Measurements from ENCODE around the gene ZBTB14.
A peak's percentile ranks its signal among the peaks of the same experiment; 100 is the strongest.

Gene ZBTB14

GRCh38 chr18:5304232-5304631, 8.7 kb upstream of the ZBTB14 start:
- Histone ChIP-seq H3K4me1 (no peaks in the 10 kb centered on the region), H4K20me1 (no peaks in the 10 kb centered on the region), H3K36me3 (no peaks in the 10 kb centered on the region), H3K27ac (no peak overlapping the region), H3K4me3 (no peak overlapping the region), H3K9me3 (no peaks in the 10 kb centered on the region), H3K27me3 (no peaks in the 10 kb centered on the region), H3K9ac (no peak overlapping the region), H3K4me2 (no peak overlapping the region)
- no peak for TF ChIP-seq Cebpa-rat (IDR thresholded peaks at IDR 0.05)

GRCh38 chr18:5303636-5304035, 8.1 kb upstream of the ZBTB14 start:
- no peak overlapping the region for H3K9ac ChIP-seq
- no peak overlapping the region for H3K4me2 ChIP-seq
- no peak for TF ChIP-seq Cebpa-rat (IDR thresholded peaks at IDR 0.05)
- H3K4me3 ChIP-seq = no peak overlapping the region
- no peaks in the 10 kb centered on the region for H3K36me3 ChIP-seq
- no peak overlapping the region for H3K27ac ChIP-seq
- H4K20me1 ChIP-seq = no peaks in the 10 kb centered on the region
- no peaks in the 10 kb centered on the region for H3K9me3 ChIP-seq
- no peaks in the 10 kb centered on the region for H3K27me3 ChIP-seq
- H3K4me1 ChIP-seq = no peaks in the 10 kb centered on the region

- H3K4me2 ChIP-seq = no peak overlapping the region
- H4K20me1 ChIP-seq = no peaks in the 10 kb centered on the region
- H3K27me3 ChIP-seq = no peaks in the 10 kb centered on the region
- no peak overlapping the region for H3K4me3 ChIP-seq
- TF ChIP-seq Cebpa-rat (IDR thresholded peaks at IDR 0.05) = no peak
- no peak overlapping the region for H3K27ac ChIP-seq
- no peaks in the 10 kb centered on the region for H3K36me3 ChIP-seq
- no peak overlapping the region for H3K9ac ChIP-seq
- no peaks in the 10 kb centered on the region for H3K9me3 ChIP-seq
- no peaks in the 10 kb centered on the region for H3K4me1 ChIP-seq
These were observed 7.1 kb upstream of the ZBTB14 start for GRCh38 chr18:5302606-5303005.

- Histone ChIP-seq H3K4me3 (no peak overlapping the region), H3K9me3 (no peaks in the 10 kb centered on the region), H3K9ac (no peak overlapping the region), H3K4me1 (peaks cover 9% of the 10 kb centered on the region; the same call in 1 of the 2 replicates), H3K36me3 (no peaks in the 10 kb centered on the region), H3K4me2 (no peak overlapping the region), H3K27me3 (no peaks in the 10 kb centered on the region), H4K20me1 (no peaks in the 10 kb centered on the region), H3K27ac (no peak overlapping the region)
- TF ChIP-seq Cebpa-rat (IDR thresholded peaks at IDR 0.05) = no peak
These were observed 5.0 kb upstream of the ZBTB14 start for GRCh38 chr18:5300476-5301010.

- no peak for TF ChIP-seq Cebpa-rat (IDR thresholded peaks at IDR 0.05)
- Histone ChIP-seq H3K9ac (no peak overlapping the region), H3K27ac (no peak overlapping the region), H3K4me1 (peaks cover 19% of the 10 kb centered on the region), H3K27me3 (no peaks in the 10 kb centered on the region), H3K4me2 (no peak overlapping the region), H3K36me3 (no peaks in the 10 kb centered on the region), H3K4me3 (no peak overlapping the region), H4K20me1 (no peaks in the 10 kb centered on the region), H3K9me3 (no peaks in the 10 kb centered on the region)
These were observed 2.8 kb upstream of the ZBTB14 start for GRCh38 chr18:5298156-5298852.

GRCh38 chr18:5297597-5297996, 2.1 kb upstream of the ZBTB14 start:
- Histone ChIP-seq H3K9ac (no peak overlapping the region), H4K20me1 (no peaks in the 10 kb centered on the region), H3K36me3 (peaks cover 3% of the 10 kb centered on the region), H3K4me1 (peaks cover 21% of the 10 kb centered on the region), H3K27me3 (no peaks in the 10 kb centered on the region), H3K4me3 (no peak overlapping the region), H3K27ac (no peak overlapping the region), H3K9me3 (no peaks in the 10 kb centered on the region), H3K4me2 (no peak overlapping the region)
- TF ChIP-seq Cebpa-rat (IDR thresholded peaks at IDR 0.05) = no peak

GRCh38 chr18:5296706-5297320, 1.3 kb upstream of the ZBTB14 start:
- Histone ChIP-seq H3K27me3 (no peaks in the 10 kb centered on the region), H3K9me3 (no peaks in the 10 kb centered on the region), H3K9ac (peak overlapping the region; percentile 81), H3K4me2 (peak overlapping the region; percentile 86), H3K4me1 (peaks cover 21% of the 10 kb centered on the region), H3K27ac (peak overlapping the region; percentile 77), H3K4me3 (peak overlapping the region; percentile 76), H3K36me3 (peaks cover 11% of the 10 kb centered on the region), H4K20me1 (no peaks in the 10 kb centered on the region)
- TF ChIP-seq Cebpa-rat (IDR thresholded peaks at IDR 0.05) = no peak

- Histone ChIP-seq H3K4me3 (peak overlapping the region; percentile 76), H3K9ac (peak overlapping the region; percentile 94), H3K27me3 (no peaks in the 10 kb centered on the region), H4K20me1 (no peaks in the 10 kb centered on the region), H3K4me2 (peak overlapping the region; percentile 92), H3K36me3 (peaks cover 17% of the 10 kb centered on the region), H3K27ac (peak overlapping the region; percentile 97), H3K9me3 (no peaks in the 10 kb centered on the region), H3K4me1 (peaks cover 21% of the 10 kb centered on the region)
- no peak for TF ChIP-seq Cebpa-rat (IDR thresholded peaks at IDR 0.05)
These were observed 617 bp upstream of the ZBTB14 start for GRCh38 chr18:5295981-5296705.

GRCh38 chr18:5294457-5295230, 882 bp downstream of the ZBTB14 start:
- Histone ChIP-seq H3K4me2 (peak overlapping the region; percentile 92), H3K27me3 (no peaks in the 10 kb centered on the region), H3K27ac (peak overlapping the region; percentile 97), H4K20me1 (no peaks in the 10 kb centered on the region), H3K9ac (peak overlapping the region; percentile 94), H3K4me1 (peaks cover 21% of the 10 kb centered on the region), H3K4me3 (peak overlapping the region; percentile 76), H3K9me3 (no peaks in the 10 kb centered on the region), H3K36me3 (peaks cover 32% of the 10 kb centered on the region)
- TF ChIP-seq Cebpa-rat (IDR thresholded peaks at IDR 0.05) = no peak
